Endothelial cell of umbilical vein (primary cell): ENCODE results near the gene BOLA2B. TPM values are rescaled to one million over a fixed set of nuclear protein-coding genes. Genes with fewer than 3 reads are reported as not detected.

ENCODE experiments used
- BruUV-seq: library from RNA; stranded (reverse); fragments of 400-500 nt; replicated peaks from 2 replicates; lab custom pipeline; 2021; lab: Mats Ljungman, UMichigan
- CTCF ChIA-PET: fragments of 300-600, 350-600 bp; sonication (Branson Sonifier 250); formaldehyde crosslinking; loops from one replicate; lab custom pipeline; 2021; ENCODE audit warnings: antibody characterized with exemption, inconsistent platforms; lab: Charles Lee
- POLR2A ChIA-PET: fragments of 300-600, 350-600 bp; sonication (Branson Sonifier 250); formaldehyde crosslinking; loops from one replicate; lab custom pipeline; 2021; ENCODE audit warnings: antibody characterized with exemption, inconsistent platforms; lab: Charles Lee
- DNase-seq: peaks from one replicate; pipeline ENCODE4 v3.0.0-alpha.2; 2011; ENCODE audit warnings: low read depth, low spot score
- FAIRE-seq: peaks from 2 replicates; lab custom pipeline; 2011; peaks lifted over from hg19 to GRCh38; lab: Jason Lieb, UNC
- H2AFZ ChIP-seq: 2 replicates; pipeline ENCODE4 v1.6.0; 2012; ENCODE audit warnings: low read depth, low read length, control low read depth, inconsistent platforms
- H3K27ac ChIP-seq: 2 replicates; pipeline ENCODE4 v1.5.1; 2011; ENCODE audit warnings: low read depth, mild to moderate bottlenecking, control low read depth, low read length, moderate library complexity; ENCODE audit not compliant: insufficient read depth
- H3K27me3 ChIP-seq, 2 experiments: 2 replicates each; pipeline versions ENCODE4 v1.6.0 to v1.6.1; 2011; ENCODE audit warnings: low read length in 2 of 2, mixed read lengths in 1 of 2; ENCODE audit not compliant: control insufficient read depth in 2 of 2, insufficient read depth in 2 of 2
- H3K36me3 ChIP-seq, 2 experiments: 2 replicates in 1 of 2; 3 replicates in 1 of 2; pipeline ENCODE4 v1.5.1; 2011; ENCODE audit warnings: low read length in 2 of 2, mild to moderate bottlenecking in 1 of 2, moderate library complexity in 1 of 2; ENCODE audit not compliant: control insufficient read depth in 2 of 2, insufficient read depth in 2 of 2; ENCODE audit errors: extremely low read depth in 1 of 2
- H3K4me1 ChIP-seq: 3 replicates; pipeline ENCODE4 v1.5.1; 2011; ENCODE audit warnings: mild to moderate bottlenecking, low read length; ENCODE audit not compliant: control insufficient read depth, insufficient read depth; ENCODE audit errors: extremely low read depth
- H3K4me2 ChIP-seq: 2 replicates; pipeline ENCODE4 v1.6.1; 2011; ENCODE audit warnings: low read length, control low read depth, mixed read lengths; ENCODE audit not compliant: insufficient read depth
- H3K4me3 ChIP-seq, 3 experiments: fragments of 200-600 bp in 1 of 3; sonication (generic), shearing (Covaris generic) in 1 of 3; replicated peaks in 1 of 3; 2 replicates each; pipeline ENCODE4 v1.5.1; 2011 to 2016; ENCODE audit warnings: control low read depth in 3 of 3, low read length in 3 of 3, mild to moderate bottlenecking in 2 of 3, inconsistent platforms in 1 of 3, low read depth in 1 of 3, moderate library complexity in 1 of 3; ENCODE audit not compliant: insufficient read depth in 1 of 3
- H3K79me2 ChIP-seq: 2 replicates; pipeline ENCODE4 v1.6.0; 2012; ENCODE audit warnings: low read length, inconsistent platforms; ENCODE audit not compliant: control insufficient read depth, insufficient read depth
- H3K9ac ChIP-seq: replicated peaks from 2 replicates; pipeline ENCODE3; 2011; ENCODE audit warnings: low read length, control low read depth; ENCODE audit not compliant: insufficient read depth; ENCODE audit errors: extremely low read depth
- H3K9me1 ChIP-seq: replicated peaks from 3 replicates; pipeline ENCODE4 v1.6.0; 2011; ENCODE audit warnings: mild to moderate bottlenecking, low read length; ENCODE audit not compliant: control insufficient read depth, insufficient read depth; ENCODE audit errors: extremely low read depth
- H3K9me3 ChIP-seq: replicated peaks from 2 replicates; pipeline ENCODE4 v1.5.1; 2012; ENCODE audit warnings: low read length, inconsistent platforms; ENCODE audit not compliant: control insufficient read depth, insufficient read depth
- H4K20me1 ChIP-seq: replicated peaks from 2 replicates; pipeline ENCODE3; 2011; ENCODE audit warnings: mild to moderate bottlenecking, low read length; ENCODE audit not compliant: control insufficient read depth, insufficient read depth; ENCODE audit errors: extremely low read depth
- EZH2 ChIP-seq: IDR thresholded peaks from 2 replicates; pipeline ENCODE4 v1.6.1; 2012; ENCODE audit warnings: borderline replicate concordance, low read depth, mild to moderate bottlenecking, moderate library complexity, low read length, inconsistent platforms; ENCODE audit not compliant: severe bottlenecking
- FOS ChIP-seq: IDR thresholded peaks from 2 replicates; pipeline ENCODE4 v1.6.1; 2011; ENCODE audit warnings: mild to moderate bottlenecking, low read length, moderate library complexity, borderline replicate concordance; ENCODE audit not compliant: insufficient read depth
- GATA2 ChIP-seq: IDR thresholded peaks from 2 replicates; pipeline ENCODE4 v1.7.0; 2011; ENCODE audit warnings: low read depth, mild to moderate bottlenecking, moderate library complexity, mixed read lengths, low read length; ENCODE audit not compliant: insufficient read length, insufficient read depth
- JUN ChIP-seq: IDR thresholded peaks from 2 replicates; pipeline ENCODE4 v1.6.1; 2011; ENCODE audit warnings: borderline replicate concordance, low read depth; ENCODE audit not compliant: insufficient read length, insufficient read depth
- MYC ChIP-seq: IDR thresholded peaks from one replicate; pipeline ENCODE4 v1.6.1; 2011; ENCODE audit warnings: mild to moderate bottlenecking, low read depth, low read length
- POLR2A ChIP-seq: IDR thresholded peaks from 2 replicates; pipeline ENCODE4 v1.6.1; 2012; ENCODE audit warnings: low read depth, mild to moderate bottlenecking, control low read depth, low read length
- POLR2AphosphoS5 ChIP-seq: IDR thresholded peaks from 2 replicates; pipeline ENCODE4 v1.6.1; 2012; ENCODE audit warnings: low read depth, mild to moderate bottlenecking, control low read depth, low read length, moderate library complexity; ENCODE audit not compliant: insufficient read depth
- dilution Hi-C: fragments of 300-500 bp; cut with MboI; formaldehyde crosslinking; loops from one replicate; pipeline ENCODE4 v1.15.0; 2019; ENCODE audit warnings: low sequenced_read_pairs; ENCODE audit not compliant: extremely low pct_ligation_motif_present
- intact Hi-C: fragments of 100-400 bp; cut with micrococcal nuclease; formaldehyde crosslinking; loops from one replicate; pipeline ENCODE4 v1.10.0; 2022
- polyA plus RNA-seq, 4 experiments: library from polyadenylated mRNA; depleted of rRNA in 3 of 4; stranded (reverse) in 3 of 4; unstranded in 1 of 4; fragments of >200 nt; gene quantifications; 2 replicates each; pipeline versions ENCODE4 v1.2.1 to v1.2.3, GENCODE V29; 2011 to 2012; ENCODE audit warnings: missing spikeins in 1 of 4
- small RNA-seq: library from RNA; depleted of rRNA; stranded (forward); fragments of <200 nt; gene quantifications from one replicate; pipeline ENCODE3, GENCODE V24; 2012; ENCODE audit warnings: low replicate concordance, low read depth; ENCODE audit not compliant: insufficient read depth, insufficient read length
- total RNA-seq: library from RNA; stranded (reverse); gene quantifications from 2 replicates; pipeline ENCODE4 v1.2.3, GENCODE V29; 2021
- TF ChIP-seq, protein P1 (sequence below): IDR thresholded peaks from 2 replicates; pipeline ENCODE4 v1.6.1; 2011; ENCODE audit not compliant: insufficient read depth, insufficient read length
- TF ChIP-seq, protein P2 (sequence below), 2 donors: IDR thresholded peaks; 1 replicate in 1 of 2; 2 replicates in 1 of 2; pipeline ENCODE4 v1.5.1; 2011; ENCODE audit warnings: low read length in 2 of 2, mild to moderate bottlenecking in 2 of 2, moderate library complexity in 2 of 2, control low read depth in 1 of 2, inconsistent platforms in 1 of 2, low read depth in 1 of 2; ENCODE audit not compliant: insufficient read depth in 1 of 2; ENCODE audit errors: extremely low read depth in 1 of 2

BOLA2B gene
- total and polyA plus RNA-seq, 2 donors (not counting 3 experiments of a cell fraction or from before 2014, with no cell fraction given), result 161 to 354 TPM

DNA sequence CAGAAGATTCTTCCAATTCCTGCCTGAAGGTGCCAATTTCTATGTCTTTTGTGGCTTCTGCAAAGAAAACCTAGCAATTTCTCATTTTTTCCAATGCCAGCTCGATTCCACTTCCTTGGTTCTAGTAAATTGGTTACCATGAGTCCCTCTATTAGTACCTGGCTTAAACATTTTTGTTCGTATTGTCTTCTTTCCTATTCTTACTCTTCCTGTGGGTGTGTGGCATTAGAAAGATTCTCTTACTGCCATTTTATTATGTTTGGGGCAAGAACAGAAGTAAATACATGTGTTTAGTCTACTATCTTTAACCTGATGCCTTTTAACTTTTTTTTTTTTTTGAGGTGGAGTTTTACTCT lies 50.1 kb downstream of the BOLA2B start:
- H3K4me1 ChIP-seq, result no peaks in the 10 kb centered on the region
- intact Hi-C loops (no loop called here), dilution Hi-C loops (no loop called here)
- no peak overlapping the region for H3K4me3 ChIP-seq
- no peak overlapping the region for H3K9ac ChIP-seq
- H3K4me2 ChIP-seq, result no peak overlapping the region
- H3K36me3 ChIP-seq, result no peaks in the 10 kb centered on the region
- H4K20me1 ChIP-seq, result no peaks in the 10 kb centered on the region
- FAIRE-seq, result no peak
- no peak overlapping the region for H3K27ac ChIP-seq
- H2AFZ ChIP-seq, result no peak overlapping the region
- no peaks in the 10 kb centered on the region for H3K9me1 ChIP-seq
- no peaks in the 10 kb centered on the region for H3K9me3 ChIP-seq
- no peaks in the 10 kb centered on the region for H3K79me2 ChIP-seq
- H3K27me3 ChIP-seq, result no peaks in the 10 kb centered on the region
- BruUV-seq, result no TSS peak
- POLR2A ChIA-PET, result no interaction called here
- DNase-seq, result no peak
- TF ChIP-seq EZH2, result no peak
- TF ChIP-seq, protein P1, sequence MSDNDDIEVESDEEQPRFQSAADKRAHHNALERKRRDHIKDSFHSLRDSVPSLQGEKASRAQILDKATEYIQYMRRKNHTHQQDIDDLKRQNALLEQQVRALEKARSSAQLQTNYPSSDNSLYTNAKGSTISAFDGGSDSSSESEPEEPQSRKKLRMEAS, result no peak
- no peak for TF ChIP-seq FOS
- no peak for TF ChIP-seq GATA2
- TF ChIP-seq JUN, result no peak
- no peak for TF ChIP-seq POLR2AphosphoS5
- TF ChIP-seq, protein P2, sequence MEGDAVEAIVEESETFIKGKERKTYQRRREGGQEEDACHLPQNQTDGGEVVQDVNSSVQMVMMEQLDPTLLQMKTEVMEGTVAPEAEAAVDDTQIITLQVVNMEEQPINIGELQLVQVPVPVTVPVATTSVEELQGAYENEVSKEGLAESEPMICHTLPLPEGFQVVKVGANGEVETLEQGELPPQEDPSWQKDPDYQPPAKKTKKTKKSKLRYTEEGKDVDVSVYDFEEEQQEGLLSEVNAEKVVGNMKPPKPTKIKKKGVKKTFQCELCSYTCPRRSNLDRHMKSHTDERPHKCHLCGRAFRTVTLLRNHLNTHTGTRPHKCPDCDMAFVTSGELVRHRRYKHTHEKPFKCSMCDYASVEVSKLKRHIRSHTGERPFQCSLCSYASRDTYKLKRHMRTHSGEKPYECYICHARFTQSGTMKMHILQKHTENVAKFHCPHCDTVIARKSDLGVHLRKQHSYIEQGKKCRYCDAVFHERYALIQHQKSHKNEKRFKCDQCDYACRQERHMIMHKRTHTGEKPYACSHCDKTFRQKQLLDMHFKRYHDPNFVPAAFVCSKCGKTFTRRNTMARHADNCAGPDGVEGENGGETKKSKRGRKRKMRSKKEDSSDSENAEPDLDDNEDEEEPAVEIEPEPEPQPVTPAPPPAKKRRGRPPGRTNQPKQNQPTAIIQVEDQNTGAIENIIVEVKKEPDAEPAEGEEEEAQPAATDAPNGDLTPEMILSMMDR (IDR thresholded peaks at IDR 0.05; ENCODE audit: extremely low read depth in 1 of 2, insufficient read depth in 1 of 2, low read depth in 1 of 2, low read length in 2 of 2), result no peak
- TF ChIP-seq MYC, result no peak
- TF ChIP-seq POLR2A, result no peak
- CTCF ChIA-PET, result interaction anchor here (0.6 to 1.2 kb wide), 3 partner anchors 16 to 455 kb away, joined by 3 to 4 read pairs (median 3); no protein-coding TSS in a partner anchor

Small RNAs within 50 kb of the gene (small RNA-seq; reads per million reads assigned to genes)
- gene AC106782.4, result not detected

Other genes with a start within 250 kb of the BOLA2B start
- gene TMEM219, start 231.6 kb downstream of the BOLA2B start, total RNA-seq, result 99.4 and 110 TPM in 2 replicates
- gene TMEM219, start 231.6 kb downstream of the BOLA2B start, polyA plus RNA-seq, result 182 and 201 TPM in 2 replicates
- gene TAOK2, start 219.8 kb downstream of the BOLA2B start, total RNA-seq, result 112 and 114 TPM in 2 replicates
- 52.8 and 57.5 TPM in 2 replicates for gene TAOK2, start 219.8 kb downstream of the BOLA2B start, polyA plus RNA-seq
- 8.6 and 8.7 TPM in 2 replicates for gene HIRIP3, start 198.0 kb downstream of the BOLA2B start, total RNA-seq
- 6.7 and 7.2 TPM in 2 replicates for gene HIRIP3, start 198.0 kb downstream of the BOLA2B start, polyA plus RNA-seq
- 76.4 and 84.1 TPM in 2 replicates for gene INO80E, start 197.4 kb downstream of the BOLA2B start, total RNA-seq
- 41.7 and 42.7 TPM in 2 replicates for gene INO80E, start 197.4 kb downstream of the BOLA2B start, polyA plus RNA-seq
- 0.58 and 0.60 TPM in 2 replicates for gene DOC2A, start 182.6 kb downstream of the BOLA2B start, total RNA-seq
- 0.63 and 1.1 TPM in 2 replicates for gene DOC2A, start 182.6 kb downstream of the BOLA2B start, polyA plus RNA-seq
- not detected in 2 replicates for gene C16orf92, start 170.5 kb downstream of the BOLA2B start, total RNA-seq
- gene C16orf92, start 170.5 kb downstream of the BOLA2B start, polyA plus RNA-seq, result not detected in 2 replicates
- 0.86 and 0.99 TPM in 2 replicates for gene TLCD3B, start 162.4 kb downstream of the BOLA2B start, total RNA-seq
- 0.37 and 0.59 TPM in 2 replicates for gene TLCD3B, start 162.4 kb downstream of the BOLA2B start, polyA plus RNA-seq
- 1,029 and 1,114 TPM in 2 replicates for gene ALDOA, start 127.9 kb downstream of the BOLA2B start, total RNA-seq
- 871 and 972 TPM in 2 replicates for gene ALDOA, start 127.9 kb downstream of the BOLA2B start, polyA plus RNA-seq
- 159 and 167 TPM in 2 replicates for gene PPP4C, start 117.7 kb downstream of the BOLA2B start, total RNA-seq
- gene PPP4C, start 117.7 kb downstream of the BOLA2B start, polyA plus RNA-seq, result 327 and 378 TPM in 2 replicates
- gene TBX6, start 101.7 kb downstream of the BOLA2B start, total RNA-seq, result 0.42 and 0.60 TPM in 2 replicates
- 0.30 and 0.40 TPM in 2 replicates for gene TBX6, start 101.7 kb downstream of the BOLA2B start, polyA plus RNA-seq
- gene YPEL3, start 97.5 kb downstream of the BOLA2B start, total RNA-seq, result 46.1 and 47.6 TPM in 2 replicates
- 78.0 and 89.7 TPM in 2 replicates for gene YPEL3, start 97.5 kb downstream of the BOLA2B start, polyA plus RNA-seq
- gene GDPD3, start 80.1 kb downstream of the BOLA2B start, total RNA-seq, result 17.9 and 18.6 TPM in 2 replicates
- gene GDPD3, start 80.1 kb downstream of the BOLA2B start, polyA plus RNA-seq, result 7.8 and 8.0 TPM in 2 replicates
- gene MAPK3, start 70.4 kb downstream of the BOLA2B start, total RNA-seq, result 138 and 143 TPM in 2 replicates
- 294 and 337 TPM in 2 replicates for gene MAPK3, start 70.4 kb downstream of the BOLA2B start, polyA plus RNA-seq
- gene CORO1A, start 10.1 kb downstream of the BOLA2B start, total RNA-seq, result 6.1 and 6.6 TPM in 2 replicates
- 4.7 and 6.4 TPM in 2 replicates for gene CORO1A, start 10.1 kb downstream of the BOLA2B start, polyA plus RNA-seq
- 30.9 and 77.9 TPM in 2 replicates for gene SLX1A, start 209 bp upstream of the BOLA2B start, total RNA-seq
- 28.9 and 29.8 TPM in 2 replicates for gene SLX1A, start 209 bp upstream of the BOLA2B start, polyA plus RNA-seq
- gene SULT1A3, start 5.6 kb upstream of the BOLA2B start, total RNA-seq, result 12.2 and 18.1 TPM in 2 replicates
- 4.8 and 5.1 TPM in 2 replicates for gene SULT1A3, start 5.6 kb upstream of the BOLA2B start, polyA plus RNA-seq
- gene NPIPB13, start 54.8 kb upstream of the BOLA2B start, total RNA-seq, result 19.3 and 23.5 TPM in 2 replicates
- 4.4 and 7.8 TPM in 2 replicates for gene NPIPB13, start 54.8 kb upstream of the BOLA2B start, polyA plus RNA-seq
- gene CD2BP2, start 161.6 kb upstream of the BOLA2B start, total RNA-seq, result 75.7 and 76.4 TPM in 2 replicates
- gene CD2BP2, start 161.6 kb upstream of the BOLA2B start, polyA plus RNA-seq, result 35.3 and 47.2 TPM in 2 replicates
- gene TBC1D10B, start 176.8 kb upstream of the BOLA2B start, total RNA-seq, result 57.4 and 63.0 TPM in 2 replicates
- gene TBC1D10B, start 176.8 kb upstream of the BOLA2B start, polyA plus RNA-seq, result 37.0 and 37.1 TPM in 2 replicates
- 1.3 TPM in 1 of 2 replicates, not detected in the other for gene MYL11, start 181.1 kb upstream of the BOLA2B start, total RNA-seq
- not detected in 2 replicates for gene MYL11, start 181.1 kb upstream of the BOLA2B start, polyA plus RNA-seq
- gene SEPTIN1, start 188.9 kb upstream of the BOLA2B start, total RNA-seq, result 0.75 and 1.2 TPM in 2 replicates
- gene SEPTIN1, start 188.9 kb upstream of the BOLA2B start, polyA plus RNA-seq, result 0.06 and 0.07 TPM in 2 replicates
- 15.1 and 15.3 TPM in 2 replicates for gene ZNF48, start 201.8 kb upstream of the BOLA2B start, total RNA-seq
- gene ZNF48, start 201.8 kb upstream of the BOLA2B start, polyA plus RNA-seq, result 16.1 TPM in 2 replicates
- gene ZNF771, start 213.9 kb upstream of the BOLA2B start, total RNA-seq, result 10.3 and 11.7 TPM in 2 replicates
- 16.8 and 28.8 TPM in 2 replicates for gene ZNF771, start 213.9 kb upstream of the BOLA2B start, polyA plus RNA-seq
- gene DCTPP1, start 236.4 kb upstream of the BOLA2B start, total RNA-seq, result 65.2 and 68.0 TPM in 2 replicates
- gene DCTPP1, start 236.4 kb upstream of the BOLA2B start, polyA plus RNA-seq, result 82.0 and 88.6 TPM in 2 replicates